ENCODE data around the gene ZNF407. TPM values are rescaled to one million over a fixed set of nuclear protein-coding genes. Genes with fewer than 3 reads are reported as not detected.
A peak's percentile ranks its signal among the peaks of the same experiment; 100 is the strongest.

Gene ZNF407
- total and polyA plus RNA-seq, 7 experiments from 2014 or later: 6.8 to 31.3 (median 27.9) TPM

- ChIA-PET POLR2A (interaction anchor here (0.9 kb wide), 1 partner anchor 16 kb away, joined by 3 read pairs; no protein-coding TSS in a partner anchor), CTCF (no interaction called here)
- Mint-ChIP-seq H3K4me3 (no peak overlapping the region), H3K27me3 (peaks cover 0 to 6% (median 0%) of the 10 kb centered on the region in 5 donors), H3K27ac (no peak overlapping the region), H3K9me3 (peaks cover 0 to 17% (median 4%) of the 10 kb centered on the region in 11 donors), H3K4me1 (no peaks in the 10 kb centered on the region), H3K36me3 (peaks cover 0 to 8% (median 0%) of the 10 kb centered on the region in 5 donors)
- H3K36me3 ChIP-seq (ENCODE audit: control insufficient read depth in 2 of 3, insufficient read depth in 3 of 3, low read length in 3 of 3): no peaks in the 10 kb centered on the region
- DNase-seq (no peak), ATAC-seq (no peak)
- no peaks in the 10 kb centered on the region for H3K9me3 ChIP-seq (ENCODE audit: control insufficient read depth in 2 of 3, low read length in 3 of 3)
- no peak overlapping the region for H3K27ac ChIP-seq (ENCODE audit: low read depth, low read length)
- H3K4me1 ChIP-seq (ENCODE audit: control insufficient read depth in 2 of 2, insufficient read depth in 2 of 2, low read length in 2 of 2): no peaks in the 10 kb centered on the region
- no peaks in the 10 kb centered on the region for H3K27me3 ChIP-seq (ENCODE audit: control insufficient read depth in 2 of 2, insufficient read depth in 2 of 2, low read length in 2 of 2)
- H3K4me3 ChIP-seq (ENCODE audit: low read length): no peak overlapping the region
- intact Hi-C loops (cut with micrococcal nuclease): no loop called here
Measured at GRCh38 chr18:75086494-75087034, 488.9 kb downstream of the ZNF407 start.

- no peaks in the 10 kb centered on the region for H3K36me3 ChIP-seq (ENCODE audit: control insufficient read depth in 2 of 3, insufficient read depth in 3 of 3, low read length in 3 of 3)
- H3K4me3 Mint-ChIP-seq: no peak overlapping the region
- H3K36me3 Mint-ChIP-seq: peaks cover 0 to 7% (median 0%) of the 10 kb centered on the region in 5 donors
- no peak overlapping the region for H3K27ac ChIP-seq (ENCODE audit: low read depth, low read length)
- H3K9me3 Mint-ChIP-seq: peaks cover 0 to 15% (median 4%) of the 10 kb centered on the region in 11 donors
- DNase-seq (no peak), ATAC-seq (no peak)
- H3K4me3 ChIP-seq (ENCODE audit: low read length): no peak overlapping the region
- H3K4me1 ChIP-seq (ENCODE audit: control insufficient read depth in 2 of 2, insufficient read depth in 2 of 2, low read length in 2 of 2): no peaks in the 10 kb centered on the region
- ChIA-PET POLR2A (interaction anchor here (0.9 kb wide), 1 partner anchor 16 kb away, joined by 3 read pairs; no protein-coding TSS in a partner anchor), CTCF (no interaction called here)
- no peaks in the 10 kb centered on the region for H3K27me3 ChIP-seq (ENCODE audit: control insufficient read depth in 2 of 2, insufficient read depth in 2 of 2, low read length in 2 of 2)
- H3K27me3 Mint-ChIP-seq: peaks cover 0 to 8% (median 0%) of the 10 kb centered on the region in 5 donors
- H3K4me1 Mint-ChIP-seq: no peaks in the 10 kb centered on the region
- no peak overlapping the region for H3K27ac Mint-ChIP-seq
- intact Hi-C loops (cut with micrococcal nuclease): no loop called here
- no peaks in the 10 kb centered on the region for H3K9me3 ChIP-seq (ENCODE audit: control insufficient read depth in 2 of 3, low read length in 3 of 3)
Measured at GRCh38 chr18:75087119-75088020, 489.7 kb downstream of the ZNF407 start.

- Histone ChIP-seq H3K4me3 (ENCODE audit: low read length) (no peak overlapping the region), H3K36me3 (ENCODE audit: control insufficient read depth in 2 of 3, insufficient read depth in 3 of 3, low read length in 3 of 3) (no peaks in the 10 kb centered on the region), H3K9me3 (ENCODE audit: control insufficient read depth in 2 of 3, low read length in 3 of 3) (no peaks in the 10 kb centered on the region), H3K4me1 (ENCODE audit: control insufficient read depth in 2 of 2, insufficient read depth in 2 of 2, low read length in 2 of 2) (no peaks in the 10 kb centered on the region), H3K27ac (ENCODE audit: low read depth, low read length) (no peak overlapping the region), H3K27me3 (ENCODE audit: control insufficient read depth in 2 of 2, insufficient read depth in 2 of 2, low read length in 2 of 2) (no peaks in the 10 kb centered on the region)
- Mint-ChIP-seq H3K4me1 (no peaks in the 10 kb centered on the region), H3K9me3 (peaks cover 0 to 12% (median 0%) of the 10 kb centered on the region in 11 donors), H3K4me3 (no peak overlapping the region), H3K27me3 (peaks cover 0 to 8% (median 0%) of the 10 kb centered on the region in 5 donors), H3K27ac (no peak overlapping the region), H3K36me3 (peaks cover 0 to under 1% (median 0%) of the 10 kb centered on the region in 5 donors)
- intact Hi-C loops (cut with micrococcal nuclease): no loop called here
- POLR2A ChIA-PET: no interaction called here
- CTCF ChIA-PET: no interaction called here
- ATAC-seq (no peak), DNase-seq (no peak)
Measured at GRCh38 chr18:75088021-75088506, 490.4 kb downstream of the ZNF407 start.

GRCh38 chr18:75088622-75089211 lies 491.0 kb downstream of the ZNF407 start:
- intact Hi-C loops (cut with micrococcal nuclease): no loop called here
- H3K36me3 ChIP-seq (ENCODE audit: control insufficient read depth in 2 of 3, insufficient read depth in 3 of 3, low read length in 3 of 3): no peaks in the 10 kb centered on the region
- H3K27ac ChIP-seq (ENCODE audit: low read depth, low read length): no peak overlapping the region
- no peaks in the 10 kb centered on the region for H3K9me3 ChIP-seq (ENCODE audit: control insufficient read depth in 2 of 3, low read length in 3 of 3)
- CTCF ChIA-PET: no interaction called here
- Mint-ChIP-seq H3K9me3 (peaks cover 0 to 12% (median 0%) of the 10 kb centered on the region in 11 donors), H3K4me3 (no peak overlapping the region), H3K27ac (no peak overlapping the region), H3K4me1 (no peaks in the 10 kb centered on the region), H3K27me3 (peaks cover 0 to 14% (median 0%) of the 10 kb centered on the region in 5 donors), H3K36me3 (no peaks in the 10 kb centered on the region)
- no peaks in the 10 kb centered on the region for H3K4me1 ChIP-seq (ENCODE audit: control insufficient read depth in 2 of 2, insufficient read depth in 2 of 2, low read length in 2 of 2)
- DNase-seq (no peak), ATAC-seq (no peak)
- POLR2A ChIA-PET: no interaction called here
- H3K27me3 ChIP-seq (ENCODE audit: control insufficient read depth in 2 of 2, insufficient read depth in 2 of 2, low read length in 2 of 2): no peaks in the 10 kb centered on the region
- H3K4me3 ChIP-seq (ENCODE audit: low read length): no peak overlapping the region

GRCh38 chr18:75089748-75090327 lies 492.2 kb downstream of the ZNF407 start:
- H3K27ac ChIP-seq (ENCODE audit: low read depth, low read length): no peak overlapping the region
- intact Hi-C loops (cut with micrococcal nuclease): no loop called here
- no peaks in the 10 kb centered on the region for H3K9me3 ChIP-seq (ENCODE audit: control insufficient read depth in 2 of 3, low read length in 3 of 3)
- POLR2A ChIA-PET: no interaction called here
- Mint-ChIP-seq H3K4me3 (no peak overlapping the region), H3K27ac (peak overlapping the region in 1 of 9 donors; percentile 77), H3K27me3 (peaks cover 0 to 18% (median 0%) of the 10 kb centered on the region in 5 donors), H3K4me1 (no peaks in the 10 kb centered on the region), H3K9me3 (peaks cover 0 to 12% (median 0%) of the 10 kb centered on the region in 11 donors), H3K36me3 (no peaks in the 10 kb centered on the region)
- H3K4me1 ChIP-seq (ENCODE audit: control insufficient read depth in 2 of 2, insufficient read depth in 2 of 2, low read length in 2 of 2): no peaks in the 10 kb centered on the region
- DNase-seq: no peak
- no peak overlapping the region for H3K4me3 ChIP-seq (ENCODE audit: low read length)
- H3K36me3 ChIP-seq (ENCODE audit: control insufficient read depth in 2 of 3, insufficient read depth in 3 of 3, low read length in 3 of 3): no peaks in the 10 kb centered on the region
- ATAC-seq: no peak
- H3K27me3 ChIP-seq (ENCODE audit: control insufficient read depth in 2 of 2, insufficient read depth in 2 of 2, low read length in 2 of 2): no peaks in the 10 kb centered on the region
- CTCF ChIA-PET: no interaction called here

- POLR2A ChIA-PET: no interaction called here
- H3K36me3 Mint-ChIP-seq: peaks cover 0 to 2% (median 0%) of the 10 kb centered on the region in 5 donors
Measured at GRCh38 chr18:75090336-75090735, 492.7 kb downstream of the ZNF407 start.

More at GRCh38 chr18:75090336-75090735, 492.7 kb downstream of the ZNF407 start:
- CTCF ChIA-PET: no interaction called here
- Histone ChIP-seq H3K27me3 (ENCODE audit: control insufficient read depth in 2 of 2, insufficient read depth in 2 of 2, low read length in 2 of 2) (no peaks in the 10 kb centered on the region), H3K9me3 (ENCODE audit: control insufficient read depth in 2 of 3, low read length in 3 of 3) (no peaks in the 10 kb centered on the region), H3K4me1 (ENCODE audit: control insufficient read depth in 2 of 2, insufficient read depth in 2 of 2, low read length in 2 of 2) (no peaks in the 10 kb centered on the region), H3K4me3 (ENCODE audit: low read length) (no peak overlapping the region), H3K27ac (ENCODE audit: low read depth, low read length) (no peak overlapping the region), H3K36me3 (ENCODE audit: control insufficient read depth in 2 of 3, insufficient read depth in 3 of 3, low read length in 3 of 3) (no peaks in the 10 kb centered on the region)
- Mint-ChIP-seq H3K27ac (no peak overlapping the region), H3K4me1 (no peaks in the 10 kb centered on the region), H3K4me3 (no peak overlapping the region), H3K9me3 (peaks cover 0 to 12% (median 2%) of the 10 kb centered on the region in 11 donors), H3K27me3 (peaks cover 0 to 18% (median 0%) of the 10 kb centered on the region in 5 donors)
- ATAC-seq (no peak), DNase-seq (no peak)
- intact Hi-C loops (cut with micrococcal nuclease): no loop called here
